Mesenchymal stem cell (in vitro differentiated cells and primary cell): ENCODE data around the gene GLI3.

Experiments used
- DNase-seq: peaks from one replicate; pipeline ENCODE4 v3.0.0-alpha.2; 2013
- H2AFZ ChIP-seq: one replicate; pipeline ENCODE4 v1.6.1; 2013; ENCODE audit warnings: low read depth, mild to moderate bottlenecking, control low read depth, inconsistent platforms, low read length, moderate library complexity
- H2AK5ac ChIP-seq: 2 replicates; pipeline ENCODE4 v1.6.1; 2013; ENCODE audit warnings: low read length, moderate library complexity, mild to moderate bottlenecking, inconsistent platforms; ENCODE audit not compliant: severe bottlenecking
- H2BK120ac ChIP-seq: one replicate; pipeline ENCODE4 v1.6.1; 2013; ENCODE audit warnings: low read depth, mild to moderate bottlenecking, inconsistent platforms, low read length, moderate library complexity
- H2BK12ac ChIP-seq, 2 experiments: one replicate each; pipeline ENCODE4 v1.6.1; 2013; ENCODE audit warnings: inconsistent platforms in 2 of 2, low read length in 2 of 2, mild to moderate bottlenecking in 2 of 2, moderate library complexity in 2 of 2, control low read depth in 1 of 2
- H2BK15ac ChIP-seq: one replicate; pipeline ENCODE4 v1.6.1; 2013; ENCODE audit warnings: mild to moderate bottlenecking, low read depth, inconsistent platforms; ENCODE audit not compliant: poor library complexity, severe bottlenecking
- H2BK5ac ChIP-seq: 2 replicates; pipeline ENCODE4 v1.6.1; 2013; ENCODE audit warnings: low read depth, mild to moderate bottlenecking, low read length, control low read depth, inconsistent platforms; ENCODE audit not compliant: poor library complexity, severe bottlenecking
- H3K14ac ChIP-seq, 2 experiments: one replicate each; pipeline ENCODE4 v1.6.1; 2013; ENCODE audit warnings: inconsistent platforms in 2 of 2, low read length in 2 of 2, control low read depth in 1 of 2, mild to moderate bottlenecking in 1 of 2, moderate library complexity in 1 of 2
- H3K18ac ChIP-seq, 2 experiments: one replicate each; pipeline ENCODE4 v1.6.1; 2013; ENCODE audit warnings: inconsistent platforms in 2 of 2, low read length in 2 of 2, control low read depth in 1 of 2, low read depth in 1 of 2, mild to moderate bottlenecking in 1 of 2
- H3K23ac ChIP-seq, 2 experiments: one replicate each; pipeline ENCODE4 v1.6.1; 2013; ENCODE audit warnings: inconsistent platforms in 2 of 2, low read length in 2 of 2, mild to moderate bottlenecking in 2 of 2, moderate library complexity in 2 of 2, control low read depth in 1 of 2
- H3K27ac ChIP-seq: 2 replicates; pipeline ENCODE4 v1.5.1; 2013; ENCODE audit warnings: mild to moderate bottlenecking, moderate library complexity, low read length, control low read depth, inconsistent platforms; ENCODE audit not compliant: poor library complexity, severe bottlenecking
- H3K27me3 ChIP-seq, 2 experiments: 2 replicates each; pipeline versions ENCODE4 v1.6.1 to v1.7.0; 2013; ENCODE audit warnings: low read length in 2 of 2, mild to moderate bottlenecking in 2 of 2, moderate library complexity in 2 of 2, control low read depth in 1 of 2, inconsistent platforms in 1 of 2; ENCODE audit not compliant: control insufficient read depth in 1 of 2, insufficient read depth in 1 of 2
- H3K36me3 ChIP-seq, 2 experiments: 2 replicates each; pipeline versions ENCODE4 v1.6.1 to v1.7.0; 2013; ENCODE audit warnings: low read length in 2 of 2, control low read depth in 1 of 2, inconsistent platforms in 1 of 2, low read depth in 1 of 2, mild to moderate bottlenecking in 1 of 2; ENCODE audit not compliant: insufficient read depth in 2 of 2, control insufficient read depth in 1 of 2
- H3K4ac ChIP-seq, 2 experiments: one replicate each; pipeline ENCODE4 v1.6.1; 2013; ENCODE audit warnings: inconsistent platforms in 2 of 2, low read length in 2 of 2, mild to moderate bottlenecking in 2 of 2, moderate library complexity in 2 of 2, control low read depth in 1 of 2, low read depth in 1 of 2
- H3K4me1 ChIP-seq: 2 replicates; pipeline ENCODE4 v1.6.1; 2013; ENCODE audit warnings: low read depth, low read length, control low read depth; ENCODE audit not compliant: control insufficient read depth, insufficient read depth
- H3K4me2 ChIP-seq: 2 replicates; pipeline ENCODE4 v1.6.1; 2013; ENCODE audit warnings: low read length, mild to moderate bottlenecking, inconsistent platforms; ENCODE audit not compliant: poor library complexity, severe bottlenecking
- H3K4me3 ChIP-seq, 2 experiments: 2 replicates each; pipeline versions ENCODE4 v1.5.1 to v1.7.0; 2013; ENCODE audit warnings: low read length in 2 of 2, mild to moderate bottlenecking in 2 of 2, control low read depth in 1 of 2, low read depth in 1 of 2; ENCODE audit not compliant: insufficient read depth in 1 of 2
- H3K79me1 ChIP-seq: replicated peaks from 2 replicates; pipeline ENCODE4 v1.6.1; 2013; ENCODE audit warnings: mild to moderate bottlenecking, control low read depth, low read length, inconsistent platforms; ENCODE audit not compliant: poor library complexity, severe bottlenecking
- H3K9ac ChIP-seq: 2 replicates; pipeline ENCODE4 v1.7.0; 2013; ENCODE audit warnings: mild to moderate bottlenecking, low read length, moderate library complexity
- H3K9me3 ChIP-seq: 2 replicates; pipeline ENCODE4 v1.7.0; 2013; ENCODE audit warnings: mild to moderate bottlenecking, low read length; ENCODE audit not compliant: control insufficient read depth
- H4K8ac ChIP-seq: one replicate; pipeline ENCODE4 v1.6.1; 2013; ENCODE audit warnings: inconsistent platforms, mild to moderate bottlenecking, low read length, moderate library complexity
- H4K91ac ChIP-seq: one replicate; pipeline ENCODE4 v1.6.1; 2013; ENCODE audit warnings: mild to moderate bottlenecking, low read length, inconsistent platforms
- WGBS: methylation state at CpG from one replicate; pipeline ENCODE4 v1.1.7; 2013; ENCODE audit warnings: mixed read lengths; 5-methylcytosine and 5-hydroxymethylcytosine counted together

The GLI3 gene

GRCh38 chr7:42084263-42084662 lies 152.7 kb downstream of the GLI3 start:
- no peak for DNase-seq
- Histone ChIP-seq H3K14ac (no peak overlapping the region), H3K4me2 (no peak overlapping the region), H3K36me3 (peaks cover 0 to 6% of the 10 kb centered on the region in 2 experiments), H2BK15ac (no peak overlapping the region), H3K4me3 (no peak overlapping the region), H2AK5ac (no peak overlapping the region), H3K4me1 (peaks cover 15% of the 10 kb centered on the region), H2BK12ac (no peak overlapping the region), H3K79me1 (peaks cover 22% of the 10 kb centered on the region), H4K8ac (no peak overlapping the region), H3K18ac (no peak overlapping the region), H2AFZ (no peak overlapping the region), H3K27ac (no peak overlapping the region), H3K4ac (no peak overlapping the region), H3K9me3 (no peaks in the 10 kb centered on the region), H3K23ac (no peak overlapping the region), H4K91ac (no peak overlapping the region), H2BK120ac (no peak overlapping the region), H3K27me3 (no peaks in the 10 kb centered on the region), H3K9ac (no peak overlapping the region), H2BK5ac (no peak overlapping the region)
- WGBS, result 66% methylated on average over 3 of the region's 4 CpGs

GRCh38 chr7:42083284-42083683 lies 153.7 kb downstream of the GLI3 start:
- Histone ChIP-seq H2AK5ac (no peak overlapping the region), H3K23ac (no peak overlapping the region), H3K36me3 (peaks cover 0 to 6% of the 10 kb centered on the region in 2 experiments), H2BK120ac (no peak overlapping the region), H2BK15ac (no peak overlapping the region), H3K27ac (no peak overlapping the region), H3K79me1 (peaks cover 15% of the 10 kb centered on the region), H3K4me1 (peaks cover 15% of the 10 kb centered on the region), H4K8ac (no peak overlapping the region), H3K14ac (no peak overlapping the region), H3K9ac (no peak overlapping the region), H3K18ac (no peak overlapping the region), H2BK12ac (no peak overlapping the region), H2AFZ (no peak overlapping the region), H3K4me2 (no peak overlapping the region), H3K4me3 (no peak overlapping the region), H4K91ac (no peak overlapping the region), H3K4ac (no peak overlapping the region), H3K27me3 (no peaks in the 10 kb centered on the region), H3K9me3 (no peaks in the 10 kb centered on the region), H2BK5ac (no peak overlapping the region)
- no peak for DNase-seq
- WGBS, result no CpG with 5 or more reads among the region's 1 CpG

GRCh38 chr7:42082144-42082543 lies 154.9 kb downstream of the GLI3 start:
- Histone ChIP-seq H2BK12ac (no peak overlapping the region), H3K9ac (no peak overlapping the region), H3K14ac (no peak overlapping the region), H3K4me3 (no peak overlapping the region), H3K27me3 (no peaks in the 10 kb centered on the region), H3K23ac (no peak overlapping the region), H4K8ac (no peak overlapping the region), H3K18ac (peak overlapping the region in 1 of 2 experiments; percentile 63), H2AK5ac (no peak overlapping the region), H2BK15ac (no peak overlapping the region), H4K91ac (no peak overlapping the region), H3K27ac (peak overlapping the region; percentile 2), H3K4ac (no peak overlapping the region), H2AFZ (no peak overlapping the region), H2BK5ac (no peak overlapping the region), H2BK120ac (no peak overlapping the region), H3K9me3 (no peaks in the 10 kb centered on the region), H3K36me3 (peaks cover 0 to 4% of the 10 kb centered on the region in 2 experiments), H3K4me2 (no peak overlapping the region), H3K4me1 (peaks cover 19% of the 10 kb centered on the region), H3K79me1 (peaks cover 11% of the 10 kb centered on the region)
- peak; percentile 74 for DNase-seq
- WGBS, result 68% methylated on average over 8 of the region's 8 CpGs

GRCh38 chr7:42081671-42082070 lies 155.3 kb downstream of the GLI3 start:
- Histone ChIP-seq H2AK5ac (no peak overlapping the region), H3K14ac (no peak overlapping the region), H3K4me2 (no peak overlapping the region), H3K79me1 (peaks cover 7% of the 10 kb centered on the region), H3K36me3 (no peaks in the 10 kb centered on the region), H3K18ac (no peak overlapping the region), H2BK15ac (no peak overlapping the region), H2BK12ac (no peak overlapping the region), H3K27me3 (no peaks in the 10 kb centered on the region), H3K4me3 (no peak overlapping the region), H3K4ac (no peak overlapping the region), H3K9me3 (no peaks in the 10 kb centered on the region), H2BK5ac (no peak overlapping the region), H4K8ac (no peak overlapping the region), H3K9ac (no peak overlapping the region), H3K27ac (peak overlapping the region; percentile 2), H2BK120ac (no peak overlapping the region), H4K91ac (no peak overlapping the region), H3K23ac (no peak overlapping the region), H2AFZ (no peak overlapping the region), H3K4me1 (peaks cover 18% of the 10 kb centered on the region)
- 66% methylated on average over 2 of the region's 2 CpGs for WGBS
- no peak for DNase-seq
